Neural cell (in vitro differentiated cells): ENCODE data around the gene NDUFV2. TPM values are rescaled to one million over a fixed set of nuclear protein-coding genes. Genes with fewer than 3 reads are reported as not detected.

ENCODE experiments used
- H2AFZ ChIP-seq: fragments of 200-600, 300-800 bp; sonication (generic), shearing (Covaris generic); 2 replicates; pipeline ENCODE4 v1.6.0; 2014; ENCODE audit warnings: low read depth, mild to moderate bottlenecking, antibody characterized with exemption, low read length, moderate library complexity
- H3F3A ChIP-seq: fragments of 200-600 bp; shearing (Covaris generic); 2 replicates; pipeline ENCODE4 v1.6.1; 2016; ENCODE audit warnings: mild to moderate bottlenecking, moderate library complexity, mixed read lengths, antibody characterized with exemption, low read length; ENCODE audit not compliant: insufficient read depth, poor library complexity, severe bottlenecking
- H3K27ac ChIP-seq: fragments of 200-600, 300-800 bp; sonication (generic), shearing (Covaris generic); 2 replicates; pipeline ENCODE4 v1.5.1; 2014; ENCODE audit warnings: mild to moderate bottlenecking, low read length, moderate library complexity
- H3K27me3 ChIP-seq: fragments of 300-800, 200-600 bp; sonication (generic), shearing (Covaris generic); 2 replicates; pipeline ENCODE4 v1.6.0; 2014; ENCODE audit warnings: mild to moderate bottlenecking, low read depth, low read length, moderate library complexity; ENCODE audit not compliant: insufficient read depth
- H3K36me3 ChIP-seq: fragments of 300-800, 200-600 bp; sonication (generic), shearing (Covaris generic); 2 replicates; pipeline ENCODE4 v1.5.1; 2014; ENCODE audit warnings: mild to moderate bottlenecking, antibody characterized with exemption, low read length, moderate library complexity; ENCODE audit not compliant: insufficient read depth
- H3K4me2 ChIP-seq: fragments of 300-800, 200-600 bp; sonication (generic), shearing (Covaris generic); 2 replicates; pipeline ENCODE4 v1.6.0; 2014; ENCODE audit warnings: mild to moderate bottlenecking, low read length
- H3K4me3 ChIP-seq: fragments of 300-800, 200-600 bp; sonication (generic), shearing (Covaris generic); 2 replicates; pipeline ENCODE4 v1.5.1; 2014; ENCODE audit warnings: mild to moderate bottlenecking, low read length, moderate library complexity
- H3K79me2 ChIP-seq: fragments of 200-600 bp; shearing (Covaris generic); replicated peaks from 2 replicates; pipeline ENCODE4 v1.6.0; 2014; ENCODE audit warnings: mild to moderate bottlenecking, low read length, moderate library complexity; ENCODE audit not compliant: insufficient read depth
- H3K9ac ChIP-seq: fragments of 300-800, 200-600 bp; sonication (generic), shearing (Covaris generic); 2 replicates; pipeline ENCODE4 v1.6.1; 2016; ENCODE audit warnings: mild to moderate bottlenecking, low read length, mixed read lengths
- H3K9me2 ChIP-seq: fragments of 200-600 bp; shearing (Covaris generic); 2 replicates; pipeline ENCODE4 v1.6.1; 2016; ENCODE audit warnings: mild to moderate bottlenecking, low read length, mixed read lengths; ENCODE audit not compliant: insufficient read depth
- H3K9me3 ChIP-seq: fragments of 200-600, 300-800 bp; sonication (generic), shearing (Covaris generic); 2 replicates; pipeline ENCODE4 v1.6.1; 2016; ENCODE audit warnings: mild to moderate bottlenecking, mixed run types, low read length, moderate library complexity, mixed read lengths
- H4K20me1 ChIP-seq: fragments of 200-600 bp; shearing (Covaris generic); 2 replicates; pipeline ENCODE4 v1.6.1; 2016; ENCODE audit warnings: mild to moderate bottlenecking, mixed run types; ENCODE audit not compliant: insufficient read depth
- EP300 ChIP-seq: fragments of 450-650 bp; conservative IDR thresholded peaks from 2 replicates; pipeline ENCODE4 v1.6.1; 2014; ENCODE audit warnings: antibody characterized with exemption, mild to moderate bottlenecking, moderate library complexity; ENCODE audit not compliant: poor library complexity, severe bottlenecking
- EZH2 ChIP-seq: fragments of 200-600, 300-800 bp; shearing (Covaris generic), sonication (generic); IDR thresholded peaks from 2 replicates; pipeline ENCODE4 v1.6.1; 2014; ENCODE audit warnings: antibody characterized with exemption, low read length, borderline replicate concordance, mild to moderate bottlenecking; ENCODE audit not compliant: insufficient read depth, poor library complexity, severe bottlenecking
- MXI1 ChIP-seq: fragments of 450-650 bp; conservative IDR thresholded peaks from 2 replicates; pipeline ENCODE4 v1.6.1; 2014; ENCODE audit warnings: antibody characterized with exemption, mild to moderate bottlenecking; ENCODE audit not compliant: poor library complexity, severe bottlenecking
- POLR2AphosphoS5 ChIP-seq: IDR thresholded peaks from 2 replicates; pipeline ENCODE4 v1.6.1; 2012
- RAD21 ChIP-seq: fragments of 450-650 bp; conservative IDR thresholded peaks from 2 replicates; pipeline ENCODE4 v1.6.1; 2014; ENCODE audit warnings: antibody characterized with exemption, mild to moderate bottlenecking, moderate library complexity
- SMC3 ChIP-seq: fragments of 450-650 bp; conservative IDR thresholded peaks from 2 replicates; pipeline ENCODE4 v1.6.1; 2014; ENCODE audit warnings: antibody characterized with exemption, mild to moderate bottlenecking, moderate library complexity; ENCODE audit not compliant: poor library complexity
- TAF1 ChIP-seq: IDR thresholded peaks from 2 replicates; pipeline ENCODE4 v1.6.1; 2012; ENCODE audit warnings: low read depth
- polyA plus RNA-seq: library from polyadenylated mRNA; depleted of rRNA; stranded (reverse); fragments of >200 nt; gene quantifications from 2 replicates; pipeline ENCODE4 v1.2.3, GENCODE V29; 2014
- TF ChIP-seq, protein P1 (sequence below): fragments of 450-650 bp; IDR thresholded peaks from 2 replicates; pipeline ENCODE4 v1.5.1; 2014; ENCODE audit warnings: antibody characterized with exemption, mild to moderate bottlenecking, moderate library complexity; ENCODE audit not compliant: poor library complexity, severe bottlenecking
- TF ChIP-seq, protein P2 (sequence below): IDR thresholded peaks from 2 replicates; pipeline ENCODE4 v1.6.1; 2012; ENCODE audit warnings: borderline replicate concordance

The NDUFV2 gene
- polyA plus RNA-seq, 1 donor from 2014 or later, result 285 TPM

DNA sequence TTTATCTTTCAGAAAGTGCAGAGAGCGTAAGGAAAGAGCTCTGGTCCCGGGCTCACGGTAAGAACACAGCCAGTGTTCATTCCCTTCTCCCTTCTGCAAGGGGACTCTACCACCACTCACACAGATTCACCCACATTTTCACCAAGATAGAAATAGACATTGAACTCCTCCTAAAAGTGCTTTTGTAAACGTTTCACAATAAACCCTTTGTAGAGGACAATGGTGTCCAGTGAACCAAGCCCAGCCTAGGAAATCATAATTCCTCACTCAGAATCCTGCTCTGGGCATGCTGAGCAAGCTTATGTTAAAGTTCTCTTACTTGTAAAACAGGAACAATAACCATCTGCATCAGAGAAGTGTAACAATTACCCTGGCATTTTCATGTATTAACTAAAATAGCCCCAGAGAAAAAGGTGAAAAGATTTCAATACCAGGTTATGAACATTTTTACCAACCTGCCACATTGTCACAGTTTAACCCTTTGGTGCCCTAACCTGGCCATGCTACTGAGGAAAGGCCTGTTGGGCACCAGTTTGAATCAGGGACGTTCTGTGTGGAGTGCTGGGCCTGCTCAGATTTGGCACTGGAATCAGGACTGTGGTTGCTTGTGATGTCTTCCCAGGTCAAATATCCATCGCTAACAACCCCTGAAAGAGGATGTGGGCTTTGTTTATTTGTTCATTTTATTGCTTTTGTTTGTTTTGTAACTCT lies 22.5 kb upstream of the NDUFV2 start:
- no peak overlapping the region for H3K4me2 ChIP-seq
- no peaks in the 10 kb centered on the region for H3K36me3 ChIP-seq
- H3K9ac ChIP-seq, result no peak overlapping the region
- TF ChIP-seq TAF1 (no peak), POLR2AphosphoS5 (no peak), RAD21 (no peak), MXI1 (no peak), EZH2 (no peak), SMC3 (no peak), EP300 (no peak)
- TF ChIP-seq, protein P1, sequence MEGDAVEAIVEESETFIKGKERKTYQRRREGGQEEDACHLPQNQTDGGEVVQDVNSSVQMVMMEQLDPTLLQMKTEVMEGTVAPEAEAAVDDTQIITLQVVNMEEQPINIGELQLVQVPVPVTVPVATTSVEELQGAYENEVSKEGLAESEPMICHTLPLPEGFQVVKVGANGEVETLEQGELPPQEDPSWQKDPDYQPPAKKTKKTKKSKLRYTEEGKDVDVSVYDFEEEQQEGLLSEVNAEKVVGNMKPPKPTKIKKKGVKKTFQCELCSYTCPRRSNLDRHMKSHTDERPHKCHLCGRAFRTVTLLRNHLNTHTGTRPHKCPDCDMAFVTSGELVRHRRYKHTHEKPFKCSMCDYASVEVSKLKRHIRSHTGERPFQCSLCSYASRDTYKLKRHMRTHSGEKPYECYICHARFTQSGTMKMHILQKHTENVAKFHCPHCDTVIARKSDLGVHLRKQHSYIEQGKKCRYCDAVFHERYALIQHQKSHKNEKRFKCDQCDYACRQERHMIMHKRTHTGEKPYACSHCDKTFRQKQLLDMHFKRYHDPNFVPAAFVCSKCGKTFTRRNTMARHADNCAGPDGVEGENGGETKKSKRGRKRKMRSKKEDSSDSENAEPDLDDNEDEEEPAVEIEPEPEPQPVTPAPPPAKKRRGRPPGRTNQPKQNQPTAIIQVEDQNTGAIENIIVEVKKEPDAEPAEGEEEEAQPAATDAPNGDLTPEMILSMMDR, result no peak
- TF ChIP-seq, protein P2, sequence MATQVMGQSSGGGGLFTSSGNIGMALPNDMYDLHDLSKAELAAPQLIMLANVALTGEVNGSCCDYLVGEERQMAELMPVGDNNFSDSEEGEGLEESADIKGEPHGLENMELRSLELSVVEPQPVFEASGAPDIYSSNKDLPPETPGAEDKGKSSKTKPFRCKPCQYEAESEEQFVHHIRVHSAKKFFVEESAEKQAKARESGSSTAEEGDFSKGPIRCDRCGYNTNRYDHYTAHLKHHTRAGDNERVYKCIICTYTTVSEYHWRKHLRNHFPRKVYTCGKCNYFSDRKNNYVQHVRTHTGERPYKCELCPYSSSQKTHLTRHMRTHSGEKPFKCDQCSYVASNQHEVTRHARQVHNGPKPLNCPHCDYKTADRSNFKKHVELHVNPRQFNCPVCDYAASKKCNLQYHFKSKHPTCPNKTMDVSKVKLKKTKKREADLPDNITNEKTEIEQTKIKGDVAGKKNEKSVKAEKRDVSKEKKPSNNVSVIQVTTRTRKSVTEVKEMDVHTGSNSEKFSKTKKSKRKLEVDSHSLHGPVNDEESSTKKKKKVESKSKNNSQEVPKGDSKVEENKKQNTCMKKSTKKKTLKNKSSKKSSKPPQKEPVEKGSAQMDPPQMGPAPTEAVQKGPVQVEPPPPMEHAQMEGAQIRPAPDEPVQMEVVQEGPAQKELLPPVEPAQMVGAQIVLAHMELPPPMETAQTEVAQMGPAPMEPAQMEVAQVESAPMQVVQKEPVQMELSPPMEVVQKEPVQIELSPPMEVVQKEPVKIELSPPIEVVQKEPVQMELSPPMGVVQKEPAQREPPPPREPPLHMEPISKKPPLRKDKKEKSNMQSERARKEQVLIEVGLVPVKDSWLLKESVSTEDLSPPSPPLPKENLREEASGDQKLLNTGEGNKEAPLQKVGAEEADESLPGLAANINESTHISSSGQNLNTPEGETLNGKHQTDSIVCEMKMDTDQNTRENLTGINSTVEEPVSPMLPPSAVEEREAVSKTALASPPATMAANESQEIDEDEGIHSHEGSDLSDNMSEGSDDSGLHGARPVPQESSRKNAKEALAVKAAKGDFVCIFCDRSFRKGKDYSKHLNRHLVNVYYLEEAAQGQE, result no peak
- H3K9me2 ChIP-seq, result no peaks in the 10 kb centered on the region
- no peaks in the 10 kb centered on the region for H4K20me1 ChIP-seq
- H3K4me3 ChIP-seq, result no peak overlapping the region
- no peak overlapping the region for H3K27ac ChIP-seq
- no peak overlapping the region for H2AFZ ChIP-seq
- no peaks in the 10 kb centered on the region for H3K27me3 ChIP-seq
- H3K9me3 ChIP-seq, result no peaks in the 10 kb centered on the region
- H3F3A ChIP-seq, result no peaks in the 10 kb centered on the region
- H3K79me2 ChIP-seq, result no peaks in the 10 kb centered on the region

DNA sequence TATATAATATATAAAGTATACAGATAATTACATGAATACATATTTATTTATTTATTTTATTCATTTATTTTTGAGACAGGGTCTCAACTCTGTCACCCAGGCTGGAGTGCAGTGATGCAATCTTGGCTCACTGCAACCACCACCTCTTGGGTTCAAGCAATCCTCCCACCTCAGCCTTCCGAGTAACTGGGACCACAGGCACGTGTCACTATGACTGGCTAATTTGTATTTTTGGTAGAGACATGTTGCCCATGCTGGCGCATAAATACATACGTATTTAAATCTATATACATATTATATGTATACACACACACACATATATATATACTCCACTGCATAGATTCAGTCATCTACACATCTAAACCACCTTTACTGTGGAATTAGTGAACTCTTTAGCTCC lies 20.6 kb upstream of the NDUFV2 start:
- H3K9ac ChIP-seq, result no peak overlapping the region
- H4K20me1 ChIP-seq, result no peaks in the 10 kb centered on the region
- H3K4me3 ChIP-seq, result no peak overlapping the region
- no peak for TF ChIP-seq EZH2
- no peak for TF ChIP-seq TAF1
- no peak for TF ChIP-seq SMC3
- TF ChIP-seq, protein P1, result no peak
- no peak for TF ChIP-seq POLR2AphosphoS5
- TF ChIP-seq MXI1, result no peak
- no peak for TF ChIP-seq RAD21
- TF ChIP-seq EP300, result no peak
- TF ChIP-seq, protein P2, result no peak
- no peak overlapping the region for H3K27ac ChIP-seq
- H3K36me3 ChIP-seq, result no peaks in the 10 kb centered on the region
- H3K9me3 ChIP-seq, result no peaks in the 10 kb centered on the region
- no peak overlapping the region for H3K4me2 ChIP-seq
- H2AFZ ChIP-seq, result no peak overlapping the region
- H3K79me2 ChIP-seq, result no peaks in the 10 kb centered on the region
- H3F3A ChIP-seq, result no peaks in the 10 kb centered on the region
- no peaks in the 10 kb centered on the region for H3K27me3 ChIP-seq
- no peaks in the 10 kb centered on the region for H3K9me2 ChIP-seq
